LNCaP clone FGC (cell line): Measurements from ENCODE around the gene MAPKAPK2.
A peak's percentile ranks its signal among the peaks of the same experiment; 100 is the strongest.

Experiments used
- DNase-seq: peaks from one replicate; pipeline ENCODE4 v3.0.0-alpha.2; 2011; ENCODE audit warnings: low read depth
- H3K4me3 ChIP-seq: 2 replicates; pipeline ENCODE4 v1.5.1; 2011; ENCODE audit warnings: mild to moderate bottlenecking, low read depth, low read length, control low read depth
- CTCF ChIP-seq: IDR thresholded peaks from 2 replicates; pipeline ENCODE4 v1.5.1; 2012; ENCODE audit warnings: mild to moderate bottlenecking; ENCODE audit not compliant: control insufficient read depth, insufficient read depth; ENCODE audit errors: extremely low read depth

Gene MAPKAPK2

GRCh38 chr1:206713910-206714312 lies 29.2 kb downstream of the MAPKAPK2 start:
- peak; percentile 74 for DNase-seq
- TF ChIP-seq CTCF = no peak
- H3K4me3 ChIP-seq = no peak overlapping the region

- peak; percentile 96 for DNase-seq
Observed at GRCh38 chr1:206714331-206715058, 29.8 kb downstream of the MAPKAPK2 start.

GRCh38 chr1:206715120-206715519 lies 30.4 kb downstream of the MAPKAPK2 start:
- no peak for DNase-seq
- no peak overlapping the region for H3K4me3 ChIP-seq
- no peak for TF ChIP-seq CTCF

More at GRCh38 chr1:206714331-206715058, 29.8 kb downstream of the MAPKAPK2 start:
- TF ChIP-seq CTCF = no peak
- H3K4me3 ChIP-seq = no peak overlapping the region

- no peak for DNase-seq
- H3K4me3 ChIP-seq = no peak overlapping the region
Observed at GRCh38 chr1:206715552-206716158, 30.9 kb downstream of the MAPKAPK2 start.

GRCh38 chr1:206716159-206716869 lies 31.6 kb downstream of the MAPKAPK2 start:
- H3K4me3 ChIP-seq = no peak overlapping the region
- no peak for DNase-seq
- no peak for TF ChIP-seq CTCF

More at GRCh38 chr1:206715552-206716158, 30.9 kb downstream of the MAPKAPK2 start:
- no peak for TF ChIP-seq CTCF

- no peak for DNase-seq
- TF ChIP-seq CTCF = no peak
- H3K4me3 ChIP-seq = no peak overlapping the region
Observed at GRCh38 chr1:206716870-206717673, 32.4 kb downstream of the MAPKAPK2 start.
